Stimulated activated CD4-positive, alpha-beta T cell treated with anti-CD3 and anti-CD28 coated beads, TNF-alpha, amount 100 ng/mL, for 24 hours (primary cell): ENCODE measurements around the gene COPG1.
"Not testable (repeated sequence)": the region's sequence is repeated elsewhere in the genome, so short reads cannot be mapped to it uniquely, and the experiment has no call there.

ENCODE experiments used
- DNase-seq, 3 experiments: peaks; one replicate each; pipeline ENCODE4 v3.0.0-alpha.2; 2020; ENCODE audit warnings: low read depth in 3 of 3

COPG1 gene

DNA sequence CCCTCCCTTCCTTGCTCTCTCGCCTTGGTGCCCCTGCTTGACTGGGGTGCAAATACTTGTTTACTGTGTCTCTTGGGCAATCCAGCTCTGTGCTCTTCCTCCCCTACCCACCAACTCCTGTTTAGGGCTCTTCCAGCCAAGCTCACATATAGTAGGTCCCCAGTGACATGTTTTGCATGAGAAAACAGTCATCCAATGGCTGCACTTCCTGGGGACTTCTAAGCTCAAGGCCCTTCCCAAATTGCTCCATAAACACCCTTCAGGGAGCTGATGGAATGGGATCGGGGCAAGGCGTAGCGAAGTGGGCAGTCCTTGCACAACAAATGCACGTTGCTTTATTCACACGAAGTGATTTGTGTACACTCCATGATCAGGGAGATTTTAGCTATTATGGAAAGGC lies 9.4 kb upstream of the COPG1 start:
- no peak for DNase-seq

DNA sequence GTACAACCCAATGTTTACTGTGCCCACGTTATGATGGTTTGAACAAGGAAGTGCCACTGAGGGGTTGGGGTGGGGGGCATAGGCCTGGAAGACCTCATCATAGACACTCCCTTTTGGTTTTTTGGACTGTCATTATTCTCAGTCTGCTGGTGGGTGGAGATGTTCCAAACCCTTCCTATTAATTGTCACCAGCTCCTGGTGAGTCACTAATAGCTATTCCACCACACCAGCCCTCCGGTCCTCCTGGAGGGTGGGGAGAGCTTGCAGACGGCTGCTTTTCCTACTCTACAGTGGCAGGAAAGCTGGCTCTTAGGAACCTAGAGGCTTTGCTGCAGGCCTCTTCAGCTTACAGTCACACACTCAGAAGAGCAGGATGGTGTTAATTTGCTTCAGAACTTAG lies 9.0 kb upstream of the COPG1 start:
- no peak for DNase-seq

DNA sequence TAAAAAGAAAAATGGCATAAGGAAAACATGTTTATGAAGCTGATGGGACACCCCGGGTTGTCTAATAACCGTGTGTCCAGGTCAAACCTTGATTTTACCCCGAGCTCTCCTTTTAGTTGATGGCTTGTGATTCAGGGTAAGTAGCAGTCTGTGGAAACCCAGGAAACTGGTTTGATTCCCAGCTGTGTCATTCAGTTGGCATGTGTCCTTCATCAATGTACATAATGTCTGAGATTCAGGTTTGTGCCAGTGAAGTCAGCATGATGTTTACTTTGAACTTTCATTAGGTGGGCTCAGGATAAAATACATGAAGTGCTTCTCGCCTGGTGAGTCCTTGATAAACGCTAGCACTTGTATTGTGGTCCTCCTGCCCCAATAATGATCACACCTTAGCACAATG lies 4.3 kb upstream of the COPG1 start:
- no peak for DNase-seq

DNA sequence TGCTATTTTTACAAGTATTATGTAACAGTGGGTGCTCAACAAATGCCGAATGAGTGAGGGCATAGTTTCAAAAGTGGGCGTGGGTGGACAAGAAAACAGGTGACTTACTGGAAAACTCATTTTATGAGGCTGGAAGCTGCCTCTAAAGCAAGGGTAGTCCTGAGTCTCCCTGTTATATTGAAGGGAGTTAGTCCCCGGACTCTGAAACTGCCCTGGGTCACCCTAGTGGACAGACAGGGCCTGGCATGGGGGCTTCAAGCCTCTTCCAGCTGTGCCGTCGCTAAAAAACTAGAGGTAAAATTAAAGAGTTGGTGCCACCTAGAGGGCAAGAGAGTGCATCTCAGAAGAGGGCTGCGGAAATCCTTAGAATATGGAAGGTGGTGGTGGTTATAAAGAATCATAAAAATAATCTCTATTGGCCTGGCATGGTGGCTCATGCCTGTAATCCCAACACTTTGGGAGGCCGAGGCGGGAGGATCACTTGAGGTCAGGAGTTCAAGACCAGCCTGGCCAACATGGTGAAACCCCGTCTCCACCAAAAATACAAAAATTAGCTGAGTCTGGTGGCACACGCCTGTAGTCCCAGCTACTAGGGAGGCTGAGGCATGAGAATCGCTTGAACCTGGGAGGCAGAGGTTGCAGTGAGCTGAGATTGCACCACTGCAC lies 3.6 kb upstream of the COPG1 start:
- peak; percentile 40 to 52 (median 52) for DNase-seq

DNA sequence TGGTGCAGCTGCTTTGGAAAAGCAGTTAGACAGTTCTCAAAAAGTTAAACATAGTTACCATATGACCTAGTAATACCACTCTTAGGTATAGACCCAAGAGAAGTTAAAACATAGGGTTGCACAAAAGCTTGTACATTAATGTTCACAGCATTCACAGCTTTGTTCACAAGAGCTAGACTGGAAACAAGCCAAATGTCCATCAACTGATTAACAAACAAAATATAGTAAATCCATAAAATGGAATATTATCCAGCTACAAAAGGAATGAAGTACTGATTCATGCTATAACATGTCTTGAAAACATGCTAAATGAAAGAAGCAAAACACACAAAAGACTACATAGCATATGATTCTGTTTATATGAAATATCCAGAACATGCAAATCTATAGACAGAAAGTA lies 2.8 kb upstream of the COPG1 start:
- DNase-seq = no peak

- DNase-seq = no peak
Measured at GRCh38 chr3:129248286-129248979, 973 bp upstream of the COPG1 start.

- DNase-seq = no peak
Measured at GRCh38 chr3:129252748-129253147, 3.3 kb downstream of the COPG1 start.

DNA sequence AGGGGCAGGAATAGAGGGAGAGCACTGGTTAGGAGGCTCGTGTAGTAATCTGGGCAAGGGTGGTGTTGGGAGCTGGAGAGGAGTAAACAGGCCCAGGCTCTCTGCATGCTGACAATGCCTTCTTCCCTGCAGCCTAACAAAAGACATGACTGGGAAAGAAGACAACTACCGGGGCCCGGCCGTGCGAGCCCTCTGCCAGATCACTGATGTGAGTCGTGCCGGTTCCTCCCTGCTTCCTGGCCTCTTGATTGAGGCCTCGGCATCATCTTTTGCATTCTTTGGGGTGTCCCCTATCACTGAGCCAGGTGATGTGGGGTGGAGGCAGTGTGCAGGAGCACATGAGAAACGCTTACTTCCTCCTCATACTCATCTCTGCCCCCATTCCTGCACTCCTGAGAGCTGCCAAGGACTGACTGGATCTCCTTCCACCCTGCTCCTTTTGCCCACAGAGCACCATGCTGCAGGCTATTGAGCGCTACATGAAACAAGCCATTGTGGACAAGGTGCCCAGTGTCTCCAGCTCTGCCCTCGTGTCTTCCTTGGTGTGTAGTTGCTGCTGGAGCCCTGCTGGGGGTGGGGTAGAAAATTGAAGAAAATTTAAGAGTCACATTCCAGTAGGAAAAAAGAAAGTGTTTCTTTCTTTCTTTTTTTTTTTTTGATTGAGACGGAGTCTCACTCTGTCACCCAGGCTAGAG lies 5.3 kb downstream of the COPG1 start:
- no peak for DNase-seq

GRCh38 chr3:129256270-129256669 lies 6.9 kb downstream of the COPG1 start:
- DNase-seq = no peak

- no peak for DNase-seq
Measured at GRCh38 chr3:129257609-129258008, 8.2 kb downstream of the COPG1 start.

DNA sequence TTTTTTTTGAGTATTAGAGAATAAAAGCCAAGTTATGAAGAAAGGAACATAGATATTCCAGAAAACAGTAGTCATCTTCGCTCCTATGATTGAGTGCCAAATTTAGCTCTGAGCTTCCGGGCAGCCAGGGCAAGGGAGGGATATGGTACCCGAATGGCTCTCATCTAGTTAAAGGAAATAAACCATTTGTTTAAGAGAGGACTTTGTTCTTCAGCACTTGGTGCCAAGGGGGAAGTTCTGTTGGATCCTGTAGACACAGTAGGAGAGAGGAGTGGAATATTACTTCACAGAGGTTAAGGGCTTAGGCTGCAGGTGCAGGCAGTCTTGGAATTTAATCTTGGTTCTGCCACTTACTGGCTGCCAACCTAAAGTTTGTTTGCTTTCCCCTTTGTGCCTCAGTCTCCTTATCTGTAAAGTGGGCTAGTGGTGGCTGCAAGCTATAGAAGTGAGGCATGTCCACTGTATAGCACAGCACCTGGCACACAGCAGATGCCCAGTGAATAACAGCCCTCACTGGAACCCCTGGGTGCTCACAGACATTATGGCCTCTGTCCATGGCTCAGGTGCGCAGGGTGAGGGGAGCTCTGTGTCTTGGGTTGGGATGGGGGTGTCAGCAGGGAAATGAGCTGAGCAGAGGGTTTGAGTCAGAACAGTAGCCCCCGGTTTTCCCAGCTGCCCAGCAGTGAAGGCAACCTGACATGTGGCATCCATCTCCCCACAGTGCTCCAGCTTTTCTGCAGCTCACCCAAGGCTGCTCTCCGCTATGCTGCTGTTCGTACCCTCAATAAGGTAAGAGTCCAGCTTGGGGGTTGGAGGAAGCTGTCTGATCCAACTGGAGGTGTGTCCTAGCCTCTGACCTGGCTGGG lies 10.4 kb downstream of the COPG1 start:
- DNase-seq = no peak

DNA sequence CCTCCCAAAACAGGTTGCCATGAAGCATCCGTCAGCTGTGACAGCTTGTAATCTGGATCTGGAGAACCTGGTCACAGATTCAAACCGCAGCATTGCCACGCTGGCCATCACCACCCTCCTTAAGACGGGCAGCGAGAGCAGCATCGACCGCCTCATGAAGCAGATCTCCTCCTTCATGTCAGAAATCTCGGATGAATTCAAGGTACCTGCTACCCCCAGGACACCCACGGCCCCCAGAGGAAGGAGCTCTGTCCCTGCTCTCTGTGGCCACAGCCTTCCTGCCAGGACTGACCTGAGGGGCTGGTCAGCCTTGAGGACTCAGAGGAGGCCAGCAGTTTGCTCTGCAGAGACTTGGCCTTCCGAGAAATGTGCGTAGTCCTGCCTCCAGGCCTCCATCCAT lies 11.2 kb downstream of the COPG1 start:
- DNase-seq = no peak

DNA sequence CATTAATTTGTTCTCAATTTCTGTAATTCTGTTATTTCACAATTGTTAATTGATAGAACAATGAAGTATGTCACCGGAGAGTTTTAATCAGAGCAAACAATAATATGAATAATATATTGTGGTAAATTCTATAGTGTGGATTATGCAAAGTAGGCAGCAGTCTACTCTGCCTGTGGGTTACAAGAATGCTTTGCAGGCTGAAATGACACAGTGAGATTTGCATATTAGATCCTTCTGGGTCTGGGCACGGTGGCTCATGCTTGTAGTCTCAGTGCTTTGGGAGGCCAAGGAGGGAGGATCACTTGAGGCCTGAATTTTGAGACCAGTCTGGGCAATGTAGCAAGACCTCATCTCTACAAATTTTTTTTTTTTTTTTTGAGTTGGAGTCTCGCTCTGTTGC lies 12.5 kb downstream of the COPG1 start:
- no peak for DNase-seq

DNA sequence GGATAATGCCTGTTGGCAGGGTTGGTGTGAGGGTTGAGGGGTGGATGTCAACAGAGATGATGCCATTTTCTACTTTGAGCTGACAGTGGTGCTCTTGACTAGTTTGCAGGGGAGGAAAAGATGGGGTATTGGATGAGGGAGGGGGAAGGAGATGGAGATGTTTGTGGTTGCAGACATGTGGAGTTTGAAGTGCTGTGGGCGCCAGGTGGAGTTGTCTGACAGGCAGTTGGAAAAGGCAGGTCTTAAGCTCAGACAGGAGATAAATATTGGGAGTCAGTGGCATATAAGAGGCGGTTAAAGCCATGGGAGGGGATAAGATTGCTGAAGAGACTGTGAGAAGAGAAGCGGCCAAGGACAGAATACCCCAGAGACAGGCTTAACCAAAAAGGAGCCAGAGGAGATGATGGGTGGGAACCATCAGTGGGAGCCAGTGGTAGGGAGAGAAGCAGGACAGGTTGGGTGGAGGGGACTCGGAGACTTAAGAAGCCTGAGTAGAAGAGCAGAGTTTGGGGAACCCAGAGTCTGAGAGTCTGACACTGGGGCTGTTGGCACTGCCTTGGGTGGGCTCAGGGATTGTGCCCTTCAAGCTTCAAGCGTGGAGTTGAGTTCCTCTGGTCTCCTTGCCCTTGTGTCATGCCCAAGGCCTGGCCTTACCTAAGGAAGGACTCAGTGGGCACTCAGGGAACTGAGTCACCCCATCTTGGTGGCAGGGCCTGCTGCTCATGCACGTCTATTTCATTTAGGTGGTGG lies 13.9 kb downstream of the COPG1 start:
- DNase-seq = no peak

- not testable (repeated sequence) for DNase-seq
Measured at GRCh38 chr3:129264994-129265393, 15.6 kb downstream of the COPG1 start.

DNA sequence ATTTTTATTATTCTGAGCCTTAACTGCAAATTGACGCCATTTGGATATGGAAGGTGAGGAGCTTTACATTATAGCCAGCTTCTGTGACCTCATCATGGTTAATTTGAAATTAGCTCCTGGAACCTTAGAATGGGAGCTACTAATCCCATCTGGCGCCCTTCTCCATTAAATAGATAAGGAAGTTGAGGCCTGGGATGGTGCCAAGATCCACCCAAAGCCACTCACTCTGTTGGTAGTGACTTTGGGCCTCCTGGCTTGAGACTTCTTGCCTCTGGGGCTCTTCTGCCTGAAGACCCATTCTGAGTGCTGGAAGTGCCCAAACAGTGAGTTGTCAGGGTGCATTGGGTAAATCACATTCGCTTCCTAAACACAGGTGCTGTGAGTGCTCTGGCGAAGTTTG lies 17.2 kb downstream of the COPG1 start:
- DNase-seq = no peak

DNA sequence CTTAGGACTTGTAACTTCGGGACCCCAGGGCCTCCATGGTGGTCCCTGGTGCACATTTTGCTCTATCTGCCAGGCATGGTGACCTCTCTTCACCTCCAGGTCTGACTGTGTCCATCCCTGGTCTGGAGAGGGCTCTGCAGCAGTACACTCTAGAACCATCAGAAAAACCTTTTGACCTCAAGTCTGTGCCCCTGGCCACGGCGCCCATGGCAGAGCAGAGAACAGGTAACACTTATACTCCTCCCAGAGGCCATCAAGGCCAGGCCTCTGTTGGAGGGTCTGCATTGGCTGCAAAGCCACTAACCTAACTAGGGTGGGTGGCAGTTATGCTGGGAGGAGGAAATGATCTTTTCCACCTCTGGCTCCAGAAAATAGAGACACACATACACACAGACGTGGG lies 19.0 kb downstream of the COPG1 start:
- no peak for DNase-seq

GRCh38 chr3:129271674-129272073 lies 22.3 kb downstream of the COPG1 start:
- no peak for DNase-seq

GRCh38 chr3:129276385-129276784 lies 27.0 kb downstream of the COPG1 start:
- peak in 1 of 3 experiments; percentile 20 for DNase-seq

- no peak for DNase-seq
Measured at GRCh38 chr3:129277829-129278271, 28.4 kb downstream of the COPG1 start.

GRCh38 chr3:129278439-129278965 lies 29.1 kb downstream of the COPG1 start, which contains the start of gene HMCES:
Gene HMCES, plus strand, starts transcription at chr3:129278870. Its CDS starts 863 bp downstream, at chr3:129279733.
- peak; percentile 87 to 91 (median 88) for DNase-seq
